IMR-90 (cell line): Measurements from ENCODE around the gene SNTG2. TPM values are rescaled to one million over a fixed set of nuclear protein-coding genes. Genes with fewer than 3 reads are reported as not detected.

Source experiments
- ATAC-seq: fragments of 200-7000 bp; cut with Tn5 transposase; 2 replicates; pipeline ENCODE4 v1.9.1; 2020; ENCODE audit warnings: low read depth, mild to moderate bottlenecking, moderate library complexity
- BruUV-seq: library from RNA; stranded (reverse); fragments of 400-500 nt; replicated peaks from 2 replicates; lab custom pipeline; 2021; lab: Mats Ljungman, UMichigan
- CTCF ChIA-PET: fragments of 300-600 bp; formaldehyde crosslinking; extraction: SDS; loops from one replicate; lab custom pipeline; 2021; ENCODE audit warnings: antibody characterized with exemption; lab: Yijun Ruan, JAX
- POLR2A ChIA-PET: fragments of 300-600 bp; sonication (Branson Sonifier 250); formaldehyde crosslinking; loops from one replicate; lab custom pipeline; 2022; ENCODE audit warnings: antibody characterized with exemption; ENCODE audit not compliant: unreplicated experiment; lab: Charles Lee
- DNase-seq: peaks from one replicate; pipeline ENCODE4 v3.0.0; 2013
- H2AFZ ChIP-seq: replicated peaks from 2 replicates; pipeline ENCODE3; 2013; ENCODE audit warnings: low read length, mild to moderate bottlenecking; ENCODE audit not compliant: poor library complexity
- H2AK5ac ChIP-seq: 2 replicates; pipeline ENCODE4 v1.6.1; 2013; ENCODE audit warnings: low read depth, low read length, inconsistent platforms
- H2AK9ac ChIP-seq: replicated peaks from 2 replicates; pipeline ENCODE3; 2013; ENCODE audit warnings: mild to moderate bottlenecking, low read depth, low read length, moderate library complexity; ENCODE audit not compliant: poor library complexity
- H2BK120ac ChIP-seq: 2 replicates; pipeline ENCODE4 v1.6.1; 2013; ENCODE audit warnings: low read depth, low read length, inconsistent platforms
- H2BK15ac ChIP-seq: 3 replicates; pipeline ENCODE4 v1.6.1; 2013; ENCODE audit warnings: low read depth, low read length, inconsistent platforms
- H2BK20ac ChIP-seq: 2 replicates; pipeline ENCODE4 v1.6.1; 2013; ENCODE audit warnings: low read depth, mild to moderate bottlenecking, inconsistent platforms, low read length, moderate library complexity
- H2BK5ac ChIP-seq: 2 replicates; pipeline ENCODE4 v1.6.1; 2013; ENCODE audit warnings: mild to moderate bottlenecking, low read depth, low read length, inconsistent platforms; ENCODE audit not compliant: poor library complexity, severe bottlenecking
- H3K14ac ChIP-seq: replicated peaks from 2 replicates; pipeline ENCODE4 v1.6.1; 2013; ENCODE audit warnings: low read depth, low read length, inconsistent platforms
- H3K18ac ChIP-seq: 2 replicates; pipeline ENCODE4 v1.6.1; 2013; ENCODE audit warnings: low read depth, low read length, control low read depth
- H3K23ac ChIP-seq: 2 replicates; pipeline ENCODE4 v1.6.1; 2013; ENCODE audit warnings: low read depth, low read length, inconsistent platforms
- H3K27ac ChIP-seq: 2 replicates; pipeline ENCODE4 v1.5.1; 2013; ENCODE audit warnings: mild to moderate bottlenecking, control low read depth, low read length; ENCODE audit not compliant: insufficient read depth
- H3K27me3 ChIP-seq: 2 replicates; pipeline ENCODE4 v1.6.1; 2013; ENCODE audit warnings: low read length; ENCODE audit not compliant: control insufficient read depth, insufficient read depth
- H3K36me3 ChIP-seq: 2 replicates; pipeline ENCODE4 v1.6.1; 2013; ENCODE audit warnings: low read length, mixed read lengths; ENCODE audit not compliant: control insufficient read depth, insufficient read depth
- H3K4ac ChIP-seq: 2 replicates; pipeline ENCODE4 v1.6.1; 2013; ENCODE audit warnings: low read depth, low read length, inconsistent platforms
- H3K4me1 ChIP-seq: 2 replicates; pipeline ENCODE4 v1.6.1; 2013; ENCODE audit warnings: low read length, mixed read lengths; ENCODE audit not compliant: control insufficient read depth, insufficient read depth
- H3K4me2 ChIP-seq: 2 replicates; pipeline ENCODE4 v1.6.1; 2013; ENCODE audit warnings: low read depth, mild to moderate bottlenecking, control low read depth, low read length, moderate library complexity
- H3K4me3 ChIP-seq: 2 replicates; pipeline ENCODE4 v1.5.1; 2013; ENCODE audit warnings: low read depth, mild to moderate bottlenecking, control low read depth, low read length, moderate library complexity; ENCODE audit not compliant: insufficient read depth
- H3K56ac ChIP-seq: 2 replicates; pipeline ENCODE4 v1.6.1; 2013; ENCODE audit warnings: low read length, inconsistent platforms; ENCODE audit not compliant: insufficient read depth; ENCODE audit errors: extremely low read depth
- H3K79me1 ChIP-seq, 2 experiments: 2 replicates each; pipeline ENCODE4 v1.6.1; 2013; ENCODE audit warnings: low read length in 2 of 2, inconsistent platforms in 1 of 2, low read depth in 1 of 2
- H3K9ac ChIP-seq: 2 replicates; pipeline ENCODE4 v1.6.1; 2013; ENCODE audit warnings: low read depth, low read length, control low read depth
- H3K9me1 ChIP-seq: 2 replicates; pipeline ENCODE4 v1.6.1; 2013; ENCODE audit warnings: low read length, inconsistent platforms; ENCODE audit not compliant: insufficient read depth
- H3K9me3 ChIP-seq: 2 replicates; pipeline ENCODE4 v1.6.1; 2013; ENCODE audit warnings: low read length; ENCODE audit not compliant: control insufficient read depth, insufficient read depth
- H4K20me1 ChIP-seq: 2 replicates; pipeline ENCODE4 v1.6.1; 2013; ENCODE audit warnings: low read length, inconsistent platforms; ENCODE audit not compliant: insufficient read depth
- H4K5ac ChIP-seq: 2 replicates; pipeline ENCODE4 v1.6.1; 2013; ENCODE audit warnings: mild to moderate bottlenecking, low read depth, low read length, control low read depth
- H4K8ac ChIP-seq, 2 experiments: 2 replicates each; pipeline ENCODE4 v1.6.1; 2013; ENCODE audit warnings: low read depth in 2 of 2, low read length in 2 of 2, control low read depth in 1 of 2, inconsistent platforms in 1 of 2
- H4K91ac ChIP-seq: 2 replicates; pipeline ENCODE4 v1.6.1; 2013; ENCODE audit warnings: low read depth, low read length, inconsistent platforms; ENCODE audit not compliant: insufficient read depth
- BHLHE40 ChIP-seq: fragments of 150-350 bp; IDR thresholded peaks from 2 replicates; pipeline ENCODE4 v1.6.1; 2016; ENCODE audit warnings: mild to moderate bottlenecking, low read depth, low read length
- CHD1 ChIP-seq: IDR thresholded peaks from 2 replicates; pipeline ENCODE4 v1.6.1; 2012; ENCODE audit warnings: low read depth, low read length, improper control_type of control experiment
- FOS ChIP-seq: fragments of 150-350 bp; IDR thresholded peaks from 2 replicates; pipeline ENCODE4 v1.6.1; 2016; ENCODE audit warnings: low read depth, low read length
- MXI1 ChIP-seq: IDR thresholded peaks from 2 replicates; pipeline ENCODE4 v1.6.1; 2012; ENCODE audit warnings: low read depth, mild to moderate bottlenecking, low read length, moderate library complexity, borderline replicate concordance
- NFE2L2 ChIP-seq: fragments of 150-350 bp; IDR thresholded peaks from 2 replicates; pipeline ENCODE4 v1.6.1; 2016; ENCODE audit warnings: low read depth, mild to moderate bottlenecking, low read length
- POLR2A ChIP-seq: IDR thresholded peaks from 2 replicates; pipeline ENCODE4 v1.6.1; 2012; ENCODE audit warnings: mild to moderate bottlenecking, low read depth, low read length
- RAD21 ChIP-seq: IDR thresholded peaks from 2 replicates; pipeline ENCODE4 v1.6.1; 2012; ENCODE audit warnings: low read length, improper control_type of control experiment
- RCOR1 ChIP-seq: IDR thresholded peaks from 2 replicates; pipeline ENCODE4 v1.6.1; 2012; ENCODE audit warnings: mild to moderate bottlenecking, low read length, improper control_type of control experiment; ENCODE audit not compliant: insufficient replicate concordance
- RFX5 ChIP-seq: IDR thresholded peaks from 2 replicates; pipeline ENCODE4 v1.8.0; 2012; ENCODE audit warnings: low read depth, mild to moderate bottlenecking, low read length, moderate library complexity
- SMC3 ChIP-seq: fragments of 150-350 bp; IDR thresholded peaks from 2 replicates; pipeline ENCODE4 v1.6.1; 2016; ENCODE audit warnings: low read depth, mild to moderate bottlenecking, antibody characterized with exemption, low read length, moderate library complexity
- WGBS, 2 experiments: methylation state at CpG; one replicate each; pipeline versions ENCODE4 v1.1.5 to v1.1.7; 2013; ENCODE audit warnings: missing lambda C conversion rate in 2 of 2; ENCODE audit not compliant: insufficient read length in 1 of 2; ENCODE audit errors: extremely low coverage in 2 of 2; 5-methylcytosine and 5-hydroxymethylcytosine counted together
- dilution Hi-C: fragments of 300-500 bp; cut with HindIII; formaldehyde crosslinking; loops from one replicate; pipeline ENCODE4 v1.14.3; 2018; ENCODE audit warnings: low sequenced_read_pairs; ENCODE audit not compliant: unreplicated experiment
- in situ Hi-C: fragments of 300-500 bp; cut with MboI; formaldehyde crosslinking; loops from 3 replicates; pipeline ENCODE4 v1.14.3; 2019; ENCODE audit warnings: low sequenced_read_pairs, inconsistent platforms, mixed read lengths
- intact Hi-C: fragments of 100-400 bp; cut with micrococcal nuclease; formaldehyde crosslinking; loops from 2 replicates; pipeline ENCODE4 v1.10.0; 2022
- polyA plus RNA-seq, 3 experiments: library from polyadenylated mRNA; depleted of rRNA; stranded (reverse); fragments of >200 nt; gene quantifications; 2 replicates each; pipeline ENCODE4 v1.2.3, GENCODE V29; 2012; ENCODE audit warnings: low replicate concordance in 1 of 3
- total RNA-seq: library from RNA; depleted of rRNA; stranded (reverse); fragments of >200 nt; gene quantifications from 2 replicates; pipeline ENCODE4 v1.2.3, GENCODE V29; 2012
- TF ChIP-seq, protein P1 (sequence below): conservative IDR thresholded peaks from 2 replicates; pipeline ENCODE4 v1.5.1; 2012; ENCODE audit warnings: mild to moderate bottlenecking, low read depth, low read length, improper control_type of control experiment
- TF ChIP-seq, protein P2 (sequence below): fragments of 150-350 bp; IDR thresholded peaks from 2 replicates; pipeline ENCODE4 v1.6.1; 2016; ENCODE audit warnings: low read depth, mild to moderate bottlenecking, low read length, moderate library complexity, borderline replicate concordance

Gene SNTG2
- total and polyA plus RNA-seq, 2 of the 4 experiments (the other 2 are of a cell fraction): under 0.01 to 0.17 TPM

DNA sequence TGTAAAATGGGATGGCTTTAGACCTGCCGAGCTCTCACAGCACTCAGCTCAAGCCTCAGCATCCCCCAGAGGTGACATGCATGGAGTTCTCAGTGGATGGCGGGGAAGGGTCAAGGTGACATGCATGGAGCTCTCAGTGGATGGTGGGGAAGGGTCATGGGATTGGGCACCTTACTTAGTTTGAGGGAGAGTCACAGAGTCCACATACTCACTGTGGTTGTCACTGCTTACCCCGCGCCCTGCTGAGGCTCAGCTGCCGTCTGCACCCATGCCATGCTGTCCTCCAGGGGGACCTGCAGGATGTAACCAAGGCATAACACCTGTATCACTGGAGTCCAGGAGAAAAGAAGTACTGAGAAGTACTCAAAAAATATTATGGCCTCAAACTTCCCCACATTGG lies 350.4 kb downstream of the SNTG2 start:
- ATAC-seq (no peak), DNase-seq (no peak)
- H3K9ac ChIP-seq: no peak overlapping the region
- CTCF ChIA-PET: interaction anchor here (1.1 kb wide), 1 partner anchor 19 kb away, joined by 3 read pairs; no protein-coding TSS in a partner anchor
- H3K4ac ChIP-seq: no peak overlapping the region
- no TSS peak for BruUV-seq
- no peak overlapping the region for H2BK15ac ChIP-seq
- intact Hi-C loops (no loop called here), dilution Hi-C loops (no loop called here), in situ Hi-C loops (no loop called here)
- no peak overlapping the region for H4K5ac ChIP-seq
- no peak overlapping the region for H4K91ac ChIP-seq
- no peak overlapping the region for H3K14ac ChIP-seq
- H2AK9ac ChIP-seq: no peak overlapping the region
- H3K4me2 ChIP-seq: no peak overlapping the region
- no peaks in the 10 kb centered on the region for H3K9me1 ChIP-seq
- no peak overlapping the region for H2BK5ac ChIP-seq
- no peak overlapping the region for H3K23ac ChIP-seq
- no peak overlapping the region for H4K8ac ChIP-seq
- no peak overlapping the region for H2BK120ac ChIP-seq
- no peak overlapping the region for H3K27ac ChIP-seq
- H3K27me3 ChIP-seq: no peaks in the 10 kb centered on the region
- H3K36me3 ChIP-seq: no peaks in the 10 kb centered on the region
- no peak overlapping the region for H2BK20ac ChIP-seq
- TF ChIP-seq RAD21: no peak
- TF ChIP-seq, protein P1, sequence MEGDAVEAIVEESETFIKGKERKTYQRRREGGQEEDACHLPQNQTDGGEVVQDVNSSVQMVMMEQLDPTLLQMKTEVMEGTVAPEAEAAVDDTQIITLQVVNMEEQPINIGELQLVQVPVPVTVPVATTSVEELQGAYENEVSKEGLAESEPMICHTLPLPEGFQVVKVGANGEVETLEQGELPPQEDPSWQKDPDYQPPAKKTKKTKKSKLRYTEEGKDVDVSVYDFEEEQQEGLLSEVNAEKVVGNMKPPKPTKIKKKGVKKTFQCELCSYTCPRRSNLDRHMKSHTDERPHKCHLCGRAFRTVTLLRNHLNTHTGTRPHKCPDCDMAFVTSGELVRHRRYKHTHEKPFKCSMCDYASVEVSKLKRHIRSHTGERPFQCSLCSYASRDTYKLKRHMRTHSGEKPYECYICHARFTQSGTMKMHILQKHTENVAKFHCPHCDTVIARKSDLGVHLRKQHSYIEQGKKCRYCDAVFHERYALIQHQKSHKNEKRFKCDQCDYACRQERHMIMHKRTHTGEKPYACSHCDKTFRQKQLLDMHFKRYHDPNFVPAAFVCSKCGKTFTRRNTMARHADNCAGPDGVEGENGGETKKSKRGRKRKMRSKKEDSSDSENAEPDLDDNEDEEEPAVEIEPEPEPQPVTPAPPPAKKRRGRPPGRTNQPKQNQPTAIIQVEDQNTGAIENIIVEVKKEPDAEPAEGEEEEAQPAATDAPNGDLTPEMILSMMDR: no peak
- TF ChIP-seq SMC3: no peak
- no peak for TF ChIP-seq NFE2L2
- TF ChIP-seq MXI1: no peak
- TF ChIP-seq RCOR1: no peak
- TF ChIP-seq RFX5: no peak
- TF ChIP-seq, protein P2, sequence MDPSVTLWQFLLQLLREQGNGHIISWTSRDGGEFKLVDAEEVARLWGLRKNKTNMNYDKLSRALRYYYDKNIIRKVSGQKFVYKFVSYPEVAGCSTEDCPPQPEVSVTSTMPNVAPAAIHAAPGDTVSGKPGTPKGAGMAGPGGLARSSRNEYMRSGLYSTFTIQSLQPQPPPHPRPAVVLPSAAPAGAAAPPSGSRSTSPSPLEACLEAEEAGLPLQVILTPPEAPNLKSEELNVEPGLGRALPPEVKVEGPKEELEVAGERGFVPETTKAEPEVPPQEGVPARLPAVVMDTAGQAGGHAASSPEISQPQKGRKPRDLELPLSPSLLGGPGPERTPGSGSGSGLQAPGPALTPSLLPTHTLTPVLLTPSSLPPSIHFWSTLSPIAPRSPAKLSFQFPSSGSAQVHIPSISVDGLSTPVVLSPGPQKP: no peak
- TF ChIP-seq POLR2A: no peak
- no peak for TF ChIP-seq CHD1
- TF ChIP-seq BHLHE40: no peak
- no peak for TF ChIP-seq FOS
- H2AK5ac ChIP-seq: no peak overlapping the region
- no peak overlapping the region for H3K4me3 ChIP-seq
- no peak overlapping the region for H3K56ac ChIP-seq
- 82% methylated on average over 3 of the region's 5 CpGs; no CpG with 5 or more reads in 1 of the 2 experiments for WGBS, 2 experiments
- no peaks in the 10 kb centered on the region for H3K4me1 ChIP-seq
- no peak overlapping the region for H3K18ac ChIP-seq
- H3K9me3 ChIP-seq: peaks cover 26% of the 10 kb centered on the region
- H3K79me1 ChIP-seq: no peaks in the 10 kb centered on the region
- POLR2A ChIA-PET: no interaction called here
- H4K20me1 ChIP-seq: no peaks in the 10 kb centered on the region
- no peak overlapping the region for H2AFZ ChIP-seq
